NB4 (cell line): ENCODE data around the gene ADAD2.
"Not testable (repeated sequence)": the region's sequence is repeated elsewhere in the genome, so short reads cannot be mapped to it uniquely, and the experiment has no call there.

Experiments
- DNase-seq: peaks from one replicate; pipeline ENCODE4 v3.0.0; 2010; ENCODE audit warnings: low read depth
- H3K4me3 ChIP-seq: one replicate; pipeline ENCODE4 v1.5.1; 2011; ENCODE audit warnings: mild to moderate bottlenecking, low read depth, low read length, moderate library complexity
- CTCF ChIP-seq: IDR thresholded peaks from one replicate; pipeline ENCODE4 v1.5.1; 2012; ENCODE audit warnings: low read depth, low read length
- MAX ChIP-seq: IDR thresholded peaks from 2 replicates; pipeline ENCODE4 v1.6.1; 2011; ENCODE audit warnings: low read depth, low read length
- MYC ChIP-seq: IDR thresholded peaks from 2 replicates; pipeline ENCODE4 v1.6.1; 2011; ENCODE audit warnings: low read depth, low read length
- POLR2A ChIP-seq: IDR thresholded peaks from 2 replicates; pipeline ENCODE4 v1.6.1; 2011; ENCODE audit warnings: mild to moderate bottlenecking; ENCODE audit not compliant: insufficient read length; ENCODE audit errors: extremely low read depth

Gene ADAD2

GRCh38 chr16:84214451-84215066 lies 23.6 kb downstream of the ADAD2 start:
- DNase-seq, result peak; percentile 57
- TF ChIP-seq MYC (peak; percentile 51; the same call in 1 of the 2 replicates), MAX (peak; percentile 63; the same call in 1 of the 2 replicates), POLR2A (no peak), CTCF (no peak)
- no peak overlapping the region for H3K4me3 ChIP-seq

GRCh38 chr16:84215531-84215930 lies 24.6 kb downstream of the ADAD2 start:
- H3K4me3 ChIP-seq, result no peak overlapping the region
- TF ChIP-seq MYC (no peak), CTCF (no peak), MAX (no peak), POLR2A (no peak)
- no peak for DNase-seq

- not testable (repeated sequence) for H3K4me3 ChIP-seq, DNase-seq
Measured at GRCh38 chr16:84216144-84216543, 25.2 kb downstream of the ADAD2 start.

- no peak for DNase-seq
- no peak for TF ChIP-seq POLR2A
- no peak for TF ChIP-seq MYC
- TF ChIP-seq MAX, result no peak
- TF ChIP-seq CTCF, result no peak
Measured at GRCh38 chr16:84218176-84218823, 27.3 kb downstream of the ADAD2 start.

GRCh38 chr16:84218956-84219355 lies 28.0 kb downstream of the ADAD2 start:
- no peak overlapping the region for H3K4me3 ChIP-seq
- DNase-seq, result no peak
- no peak for TF ChIP-seq POLR2A
- TF ChIP-seq CTCF, result no peak
- no peak for TF ChIP-seq MYC
- TF ChIP-seq MAX, result no peak

More at GRCh38 chr16:84218176-84218823, 27.3 kb downstream of the ADAD2 start:
- no peak overlapping the region for H3K4me3 ChIP-seq

GRCh38 chr16:84220851-84221250 lies 29.9 kb downstream of the ADAD2 start:
- no peak for TF ChIP-seq CTCF
- no peak for TF ChIP-seq MAX
- TF ChIP-seq POLR2A, result no peak
- no peak for TF ChIP-seq MYC
- H3K4me3 ChIP-seq, result no peak overlapping the region
- no peak for DNase-seq
